ENCODE data around the gene RADIL. TPM values are rescaled to one million over a fixed set of nuclear protein-coding genes. Genes with fewer than 3 reads are reported as not detected.
A peak's percentile ranks its signal among the peaks of the same experiment; 100 is the strongest.

Gene RADIL
- total RNA-seq, 3 donors from 2014 or later, result 0.08 to 0.32 (median 0.23) TPM

GRCh38 chr7:4820967-4821471, 62.5 kb downstream of the RADIL start:
- Mint-ChIP-seq H3K4me3 (no peak overlapping the region), H3K27me3 (ENCODE audit: low read depth) (peaks cover 13% of the 10 kb centered on the region), H3K9me3 (no peaks in the 10 kb centered on the region), H3K4me1 (ENCODE audit: low read depth) (no peaks in the 10 kb centered on the region), H3K36me3 (ENCODE audit: insufficient read depth) (no peaks in the 10 kb centered on the region)
- DNase-seq (no peak), ATAC-seq (peak in 1 of 2 donors; percentile 14)

GRCh38 chr7:4820405-4820966, 63.0 kb downstream of the RADIL start:
- Mint-ChIP-seq H3K4me3 (no peak overlapping the region), H3K4me1 (ENCODE audit: low read depth) (no peaks in the 10 kb centered on the region), H3K9me3 (no peaks in the 10 kb centered on the region), H3K36me3 (ENCODE audit: insufficient read depth) (no peaks in the 10 kb centered on the region), H3K27me3 (ENCODE audit: low read depth) (peaks cover 16% of the 10 kb centered on the region)
- ATAC-seq (no peak), DNase-seq (no peak)

- Mint-ChIP-seq H3K36me3 (ENCODE audit: insufficient read depth) (no peaks in the 10 kb centered on the region), H3K27me3 (ENCODE audit: low read depth) (peaks cover 15% of the 10 kb centered on the region), H3K4me1 (ENCODE audit: low read depth) (no peaks in the 10 kb centered on the region), H3K9me3 (no peaks in the 10 kb centered on the region), H3K4me3 (no peak overlapping the region)
- DNase-seq, result no peak
- no peak for ATAC-seq
Measured at GRCh38 chr7:4819560-4820404, 63.7 kb downstream of the RADIL start.

GRCh38 chr7:4818000-4818794, 65.3 kb downstream of the RADIL start:
- Mint-ChIP-seq H3K4me3 (no peak overlapping the region), H3K27me3 (ENCODE audit: low read depth) (peaks cover 25% of the 10 kb centered on the region), H3K9me3 (no peaks in the 10 kb centered on the region), H3K4me1 (ENCODE audit: low read depth) (no peaks in the 10 kb centered on the region), H3K36me3 (ENCODE audit: insufficient read depth) (no peaks in the 10 kb centered on the region)
- no peak for ATAC-seq
- no peak for DNase-seq

GRCh38 chr7:4817178-4817901, 66.2 kb downstream of the RADIL start:
- ATAC-seq (no peak), DNase-seq (no peak)
- H3K9me3 Mint-ChIP-seq, result no peaks in the 10 kb centered on the region
- no peaks in the 10 kb centered on the region for H3K36me3 Mint-ChIP-seq (ENCODE audit: insufficient read depth)
- H3K27me3 Mint-ChIP-seq (ENCODE audit: low read depth), result peaks cover 31% of the 10 kb centered on the region
- H3K4me1 Mint-ChIP-seq (ENCODE audit: low read depth), result no peaks in the 10 kb centered on the region
- no peak overlapping the region for H3K4me3 Mint-ChIP-seq

GRCh38 chr7:4816419-4817080, 67.0 kb downstream of the RADIL start:
- DNase-seq (no peak), ATAC-seq (no peak)
- Mint-ChIP-seq H3K4me3 (no peak overlapping the region), H3K27me3 (ENCODE audit: low read depth) (peaks cover 30% of the 10 kb centered on the region), H3K9me3 (no peaks in the 10 kb centered on the region), H3K36me3 (ENCODE audit: insufficient read depth) (no peaks in the 10 kb centered on the region), H3K4me1 (ENCODE audit: low read depth) (no peaks in the 10 kb centered on the region)

GRCh38 chr7:4815609-4816418, 67.7 kb downstream of the RADIL start:
- Mint-ChIP-seq H3K36me3 (ENCODE audit: insufficient read depth) (no peaks in the 10 kb centered on the region), H3K4me1 (ENCODE audit: low read depth) (no peaks in the 10 kb centered on the region), H3K9me3 (no peaks in the 10 kb centered on the region), H3K27me3 (ENCODE audit: low read depth) (peaks cover 30% of the 10 kb centered on the region), H3K4me3 (no peak overlapping the region)
- DNase-seq, result no peak
- no peak for ATAC-seq

GRCh38 chr7:4815121-4815520, 68.4 kb downstream of the RADIL start:
- no peaks in the 10 kb centered on the region for H3K36me3 Mint-ChIP-seq (ENCODE audit: insufficient read depth)
- no peak overlapping the region for H3K4me3 Mint-ChIP-seq
- DNase-seq, result no peak
- peaks cover 34% of the 10 kb centered on the region for H3K27me3 Mint-ChIP-seq (ENCODE audit: low read depth)
- peaks cover 2% of the 10 kb centered on the region for H3K4me1 Mint-ChIP-seq (ENCODE audit: low read depth)
- H3K9me3 Mint-ChIP-seq, result no peaks in the 10 kb centered on the region
- ATAC-seq, result no peak

GRCh38 chr7:4814433-4814832, 69.1 kb downstream of the RADIL start:
- Mint-ChIP-seq H3K4me1 (ENCODE audit: low read depth) (peaks cover 5% of the 10 kb centered on the region), H3K36me3 (ENCODE audit: insufficient read depth) (no peaks in the 10 kb centered on the region), H3K9me3 (no peaks in the 10 kb centered on the region), H3K4me3 (no peak overlapping the region), H3K27me3 (ENCODE audit: low read depth) (peaks cover 30% of the 10 kb centered on the region)
- ATAC-seq (no peak), DNase-seq (no peak)

- no peak for DNase-seq
- H3K4me1 Mint-ChIP-seq (ENCODE audit: low read depth), result peaks cover 7% of the 10 kb centered on the region
- H3K9me3 Mint-ChIP-seq, result no peaks in the 10 kb centered on the region
- no peak for ATAC-seq
- no peaks in the 10 kb centered on the region for H3K36me3 Mint-ChIP-seq (ENCODE audit: insufficient read depth)
- H3K4me3 Mint-ChIP-seq, result peak overlapping the region; percentile 31
- H3K27me3 Mint-ChIP-seq (ENCODE audit: low read depth), result peaks cover 30% of the 10 kb centered on the region
Measured at GRCh38 chr7:4809666-4810065, 73.8 kb downstream of the RADIL start.

- DNase-seq (peak; percentile 15), ATAC-seq (peak; percentile 48 to 68)
- H3K27me3 Mint-ChIP-seq (ENCODE audit: low read depth), result peaks cover 27% of the 10 kb centered on the region
- H3K36me3 Mint-ChIP-seq (ENCODE audit: insufficient read depth), result no peaks in the 10 kb centered on the region
- H3K4me3 Mint-ChIP-seq, result peak overlapping the region; percentile 69
- H3K9me3 Mint-ChIP-seq, result no peaks in the 10 kb centered on the region
- H3K4me1 Mint-ChIP-seq (ENCODE audit: low read depth), result peaks cover 7% of the 10 kb centered on the region
Measured at GRCh38 chr7:4809091-4809591, 74.4 kb downstream of the RADIL start.

- H3K4me3 Mint-ChIP-seq, result peak overlapping the region; percentile 33
- ATAC-seq (no peak), DNase-seq (no peak)
- H3K4me1 Mint-ChIP-seq (ENCODE audit: low read depth), result peaks cover 7% of the 10 kb centered on the region
- H3K27me3 Mint-ChIP-seq (ENCODE audit: low read depth), result peaks cover 23% of the 10 kb centered on the region
- no peaks in the 10 kb centered on the region for H3K36me3 Mint-ChIP-seq (ENCODE audit: insufficient read depth)
- no peaks in the 10 kb centered on the region for H3K9me3 Mint-ChIP-seq
Measured at GRCh38 chr7:4808565-4808964, 75.0 kb downstream of the RADIL start.

GRCh38 chr7:4808026-4808425, 75.5 kb downstream of the RADIL start:
- Mint-ChIP-seq H3K9me3 (no peaks in the 10 kb centered on the region), H3K27me3 (ENCODE audit: low read depth) (peaks cover 19% of the 10 kb centered on the region), H3K36me3 (ENCODE audit: insufficient read depth) (no peaks in the 10 kb centered on the region), H3K4me3 (no peak overlapping the region), H3K4me1 (ENCODE audit: low read depth) (peaks cover 7% of the 10 kb centered on the region)
- DNase-seq (no peak), ATAC-seq (no peak)
